Cardiac fibroblast (primary cell): ENCODE measurements around the gene PLOD2.

Experiments
- DNase-seq, 2 donors: peaks; one replicate each; pipeline versions ENCODE4 v3.0.0 to v3.0.0-alpha.2; 2010; ENCODE audit warnings: low read depth in 2 of 2
- H3K4me3 ChIP-seq, 2 donors: replicated peaks in 1 of 2; 1 replicate in 1 of 2; 2 replicates in 1 of 2; pipeline ENCODE4 v1.5.1; 2011; ENCODE audit warnings: low read depth in 2 of 2, low read length in 2 of 2, mild to moderate bottlenecking in 2 of 2, moderate library complexity in 1 of 2
- CTCF ChIP-seq: IDR thresholded peaks from one replicate; pipeline ENCODE4 v1.5.1; 2011; ENCODE audit warnings: low read depth, mild to moderate bottlenecking, low read length, inconsistent platforms

The PLOD2 gene

GRCh38 chr3:146047485-146047884 is 113.5 kb downstream of the PLOD2 start:
- no peak overlapping the region for H3K4me3 ChIP-seq
- no peak for TF ChIP-seq CTCF
- DNase-seq, result no peak

DNA sequence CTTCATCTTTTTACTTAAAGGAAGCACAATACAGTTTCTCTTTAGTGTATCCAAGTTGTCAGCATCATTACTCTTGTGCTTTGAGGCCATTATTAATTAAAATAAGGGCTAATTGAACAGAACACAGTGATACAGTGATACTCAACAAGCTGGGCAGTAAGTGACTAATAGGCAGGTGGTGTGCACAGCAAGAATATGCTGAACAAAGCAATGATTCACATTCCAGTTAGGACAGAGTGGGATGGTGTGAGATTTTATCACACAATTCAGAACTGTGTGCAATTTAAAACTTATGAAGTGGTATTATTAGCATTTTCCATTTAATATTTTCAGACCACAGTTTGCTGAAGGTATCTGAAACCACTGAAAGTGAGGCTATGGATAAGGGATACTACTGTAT is 116.9 kb downstream of the PLOD2 start:
- H3K4me3 ChIP-seq, result no peak overlapping the region
- TF ChIP-seq CTCF, result no peak
- peak in 1 of 2 donors; percentile 53 for DNase-seq

GRCh38 chr3:146040630-146041029 is 120.4 kb downstream of the PLOD2 start:
- DNase-seq, result no peak
- H3K4me3 ChIP-seq, result no peak overlapping the region
- TF ChIP-seq CTCF, result no peak

- DNase-seq, result peak; percentile 31 to 65
- TF ChIP-seq CTCF, result no peak
- no peak overlapping the region for H3K4me3 ChIP-seq
Measured at GRCh38 chr3:146037697-146038096, 123.3 kb downstream of the PLOD2 start.

DNA sequence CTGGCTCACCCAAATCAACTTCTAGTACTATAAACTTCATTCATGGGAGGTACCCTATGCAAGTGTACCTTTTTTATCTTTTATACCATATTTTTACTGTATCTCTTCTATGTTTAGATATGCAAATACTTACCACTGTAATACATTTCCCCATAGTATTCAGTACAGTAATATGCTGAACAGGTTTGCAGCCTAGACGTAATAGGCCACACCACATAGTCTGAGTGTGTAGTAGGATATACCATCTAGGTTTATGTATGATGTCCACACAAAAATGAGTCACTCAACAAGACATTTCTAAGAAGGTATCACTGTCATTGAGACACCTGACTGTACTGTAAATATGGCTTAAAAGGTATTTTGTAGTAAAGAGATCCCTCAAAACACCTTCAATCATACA is 124.7 kb downstream of the PLOD2 start:
- TF ChIP-seq CTCF, result no peak
- H3K4me3 ChIP-seq, result no peak overlapping the region
- no peak for DNase-seq

GRCh38 chr3:146035366-146035765 is 125.6 kb downstream of the PLOD2 start:
- TF ChIP-seq CTCF, result no peak
- DNase-seq, result peak; percentile 63 to 66

DNA sequence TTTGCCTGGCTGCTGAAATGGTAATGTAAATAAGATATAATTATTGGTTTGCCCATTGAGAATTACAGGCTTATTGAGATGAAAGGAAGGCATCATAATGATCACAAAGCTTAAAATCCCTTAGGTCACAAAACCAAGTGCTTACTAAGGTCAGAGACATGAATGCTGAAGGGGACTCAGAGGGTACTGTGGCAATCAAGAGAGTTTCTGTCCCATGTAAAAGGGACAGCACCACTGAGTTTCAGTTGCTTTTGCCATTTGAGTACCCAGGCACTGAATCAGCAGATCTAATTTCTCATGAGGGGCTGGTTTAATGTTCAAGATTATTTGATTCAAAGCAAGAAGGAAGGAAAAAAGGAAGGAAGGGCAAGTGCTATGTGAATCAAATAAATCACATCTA is 127.0 kb downstream of the PLOD2 start:
- no peak for DNase-seq
- no peak overlapping the region for H3K4me3 ChIP-seq
- TF ChIP-seq CTCF, result no peak

More at GRCh38 chr3:146035366-146035765, 125.6 kb downstream of the PLOD2 start:
- no peak overlapping the region for H3K4me3 ChIP-seq
